Naive thymus-derived CD8-positive, alpha-beta T cell (primary cell): ENCODE results near the gene CAMTA1. TPM values are rescaled to one million over a fixed set of nuclear protein-coding genes. Genes with fewer than 3 reads are reported as not detected.
A peak's percentile ranks its signal among the peaks of the same experiment; 100 is the strongest.

ENCODE experiments used
- ATAC-seq, 2 donors: fragments of 150-1000 bp; cut with Tn5 transposase in 1 of 2; sonication (Bioruptor Pico), chemical (Tn5 transposase) in 1 of 2; 1 replicate in 1 of 2; 2 replicates in 1 of 2; pipeline ENCODE4 v1.10.0; 2021; ENCODE audit warnings: mild to moderate bottlenecking in 2 of 2, moderate library complexity in 2 of 2
- POLR2A ChIA-PET: fragments of 350-600 bp; sonication (Branson Sonifier 250); formaldehyde crosslinking; loops from one replicate; lab custom pipeline; 2021; ENCODE audit warnings: antibody characterized with exemption; lab: Charles Lee
- DNase-seq, 10 donors: peaks; one replicate each; pipeline versions ENCODE4 v3.0.0 to v3.0.0-alpha.2; 2020 to 2022
- H3K27ac Mint-ChIP-seq, 10 donors: one replicate each; pipeline ENCODE4 v1.8.0; 2020 to 2022; ENCODE audit warnings: mild to moderate bottlenecking in 10 of 10, mixed read lengths in 10 of 10, moderate library complexity in 4 of 10, inconsistent platforms in 1 of 10
- H3K27me3 Mint-ChIP-seq, 5 donors: one replicate each; pipeline ENCODE4 v1.8.0; 2021 to 2022; ENCODE audit warnings: mixed read lengths in 5 of 5
- H3K36me3 Mint-ChIP-seq, 3 donors: one replicate each; pipeline ENCODE4 v1.8.0; 2020 to 2022; ENCODE audit warnings: mixed read lengths in 3 of 3, mild to moderate bottlenecking in 2 of 3, inconsistent platforms in 1 of 3
- H3K4me1 Mint-ChIP-seq, 4 donors: one replicate each; pipeline ENCODE4 v1.8.0; 2021 to 2022; ENCODE audit warnings: mixed read lengths in 4 of 4
- H3K4me3 Mint-ChIP-seq, 10 donors: one replicate each; pipeline ENCODE4 v1.8.0; 2020 to 2022; ENCODE audit warnings: mild to moderate bottlenecking in 10 of 10, mixed read lengths in 10 of 10, moderate library complexity in 6 of 10, inconsistent platforms in 1 of 10
- H3K9me3 Mint-ChIP-seq, 9 donors: one replicate each; pipeline ENCODE4 v1.8.0; 2020 to 2022; ENCODE audit warnings: mixed read lengths in 9 of 9, mild to moderate bottlenecking in 3 of 9, inconsistent platforms in 1 of 9, moderate library complexity in 1 of 9
- polyA plus RNA-seq, 3 donors: library from polyadenylated mRNA; unstranded; fragments of 300-500 nt; fragmentation: Illumina TruSeq; gene quantifications; one replicate each; pipeline ENCODE4 v1.2.3, GENCODE V29; 2021
- total RNA-seq, 8 experiments: library from RNA in 2 of 8; stranded (reverse) in 2 of 8; gene quantifications; one replicate each; pipeline ENCODE4 v1.2.3 and lab custom pipeline; 2021 to 2026

Gene CAMTA1
- total and polyA plus RNA-seq, 5 experiments from 2014 or later = 32.6 to 78.3 (median 47.3) TPM

DNA sequence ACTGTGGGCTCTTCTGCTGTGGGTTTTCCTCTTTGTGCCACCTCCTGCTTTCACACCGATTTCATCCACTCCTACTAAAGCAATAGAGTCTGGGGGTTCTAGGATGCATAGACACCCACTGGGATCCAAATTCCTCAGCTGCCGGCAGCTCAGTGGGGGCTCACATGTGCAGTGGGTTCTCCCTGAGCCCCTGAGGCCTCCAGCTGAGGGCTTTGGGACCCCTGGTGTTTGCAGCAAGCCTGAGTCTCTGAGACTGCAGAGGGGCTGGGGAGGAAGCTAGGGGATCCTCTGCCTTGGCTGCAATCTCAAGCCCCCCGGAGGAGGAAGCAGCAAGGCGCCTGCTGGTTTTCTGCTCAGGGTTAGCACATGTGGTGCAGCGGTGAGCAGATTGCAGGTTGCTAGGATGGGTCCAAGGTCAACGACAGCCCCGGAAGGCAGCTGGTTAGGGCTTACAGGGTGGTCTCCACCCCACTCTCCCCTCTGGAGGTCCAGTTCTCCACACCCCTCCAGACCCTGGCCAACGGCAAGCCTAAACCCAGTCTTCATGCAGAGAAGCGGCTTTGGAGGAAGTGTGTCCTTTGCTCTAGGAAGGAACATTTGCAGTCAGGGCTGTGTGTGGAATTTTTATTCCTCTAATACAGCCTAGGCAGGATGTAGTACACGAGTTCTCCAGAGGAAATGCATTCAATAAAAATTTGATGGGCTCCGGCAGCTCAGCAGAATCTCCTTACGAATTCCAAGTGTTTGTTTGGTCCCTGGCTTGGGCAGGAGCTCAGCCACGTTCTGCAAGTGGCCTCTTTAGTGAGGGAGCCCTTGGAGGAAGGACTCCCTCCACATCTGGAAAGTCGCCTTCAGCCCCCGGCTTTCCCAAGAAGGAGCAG, 716.7 kb downstream of the CAMTA1 start:
- Mint-ChIP-seq H3K9me3 (no peaks in the 10 kb centered on the region), H3K4me1 (no peaks in the 10 kb centered on the region), H3K27me3 (no peaks in the 10 kb centered on the region), H3K4me3 (no peak overlapping the region), H3K27ac (peak overlapping the region in 1 of 10 donors; percentile 31), H3K36me3 (no peaks in the 10 kb centered on the region)
- POLR2A ChIA-PET = no interaction called here
- ATAC-seq (no peak), DNase-seq (no peak)

DNA sequence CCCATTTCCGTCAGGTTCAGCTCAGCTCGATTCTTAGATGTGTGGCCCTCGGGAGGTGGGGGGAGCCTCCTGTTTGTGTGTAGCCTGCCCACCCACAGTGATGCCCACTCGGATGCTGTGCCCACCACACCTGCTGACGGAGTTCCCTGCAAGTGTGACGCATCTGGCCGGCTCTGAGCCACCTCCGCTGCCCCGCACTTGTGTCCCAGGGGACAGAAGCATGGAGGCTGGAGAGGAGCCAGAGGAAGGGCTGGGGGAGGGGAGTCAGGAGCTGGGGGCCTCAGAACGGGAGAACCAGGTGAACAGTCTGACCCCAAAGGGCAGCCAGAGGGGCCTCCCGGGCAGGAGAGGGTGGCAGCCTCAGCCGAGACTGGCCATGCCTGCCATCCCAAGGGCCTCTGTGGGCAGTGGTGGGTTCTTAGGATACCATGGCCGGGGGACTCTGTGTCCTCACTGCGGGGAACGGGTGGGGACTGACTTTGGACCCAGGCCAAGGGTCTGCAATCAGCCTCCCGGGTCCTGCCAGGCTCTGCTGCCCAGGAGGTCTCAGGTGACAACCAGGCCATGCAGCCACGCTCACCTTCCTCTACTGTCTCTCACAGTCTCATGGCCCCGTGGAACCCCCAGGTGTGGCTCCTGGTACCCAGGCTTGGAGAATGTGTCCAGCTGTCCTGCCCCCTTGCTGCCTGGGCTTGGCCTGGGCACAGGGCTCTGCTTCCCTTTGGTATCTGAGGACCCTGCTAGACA, 718.6 kb downstream of the CAMTA1 start:
- no peak for DNase-seq
- POLR2A ChIA-PET = no interaction called here

DNA sequence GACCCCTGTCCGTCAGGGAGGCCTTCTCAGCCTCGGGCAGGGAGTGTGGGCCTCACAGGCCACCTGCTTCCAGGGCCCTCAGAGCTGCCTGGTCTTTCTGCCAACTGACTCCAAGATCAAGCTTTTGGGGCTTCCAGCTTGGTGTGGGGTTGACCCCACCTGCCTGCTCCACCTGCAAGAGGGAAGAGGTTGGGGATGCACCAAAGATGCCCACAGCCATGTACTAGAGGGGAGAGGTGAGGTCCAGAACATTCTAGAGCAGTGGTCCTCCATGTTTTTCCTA, 719.1 kb downstream of the CAMTA1 start:
- Mint-ChIP-seq H3K9me3 (no peaks in the 10 kb centered on the region), H3K27ac (no peak overlapping the region), H3K27me3 (peaks cover 0 to 2% (median 0%) of the 10 kb centered on the region in 5 donors), H3K36me3 (no peaks in the 10 kb centered on the region), H3K4me1 (no peaks in the 10 kb centered on the region), H3K4me3 (no peak overlapping the region)
- DNase-seq (no peak), ATAC-seq (no peak)
- POLR2A ChIA-PET = no interaction called here

More for the DNA sequence above, 718.6 kb downstream of the CAMTA1 start:
- H3K27me3 Mint-ChIP-seq = peaks cover 0 to 2% (median 0%) of the 10 kb centered on the region in 5 donors
- H3K27ac Mint-ChIP-seq = no peak overlapping the region
- no peak for ATAC-seq
- H3K4me3 Mint-ChIP-seq = no peak overlapping the region
- no peaks in the 10 kb centered on the region for H3K36me3 Mint-ChIP-seq
- H3K4me1 Mint-ChIP-seq = no peaks in the 10 kb centered on the region
- H3K9me3 Mint-ChIP-seq = no peaks in the 10 kb centered on the region

DNA sequence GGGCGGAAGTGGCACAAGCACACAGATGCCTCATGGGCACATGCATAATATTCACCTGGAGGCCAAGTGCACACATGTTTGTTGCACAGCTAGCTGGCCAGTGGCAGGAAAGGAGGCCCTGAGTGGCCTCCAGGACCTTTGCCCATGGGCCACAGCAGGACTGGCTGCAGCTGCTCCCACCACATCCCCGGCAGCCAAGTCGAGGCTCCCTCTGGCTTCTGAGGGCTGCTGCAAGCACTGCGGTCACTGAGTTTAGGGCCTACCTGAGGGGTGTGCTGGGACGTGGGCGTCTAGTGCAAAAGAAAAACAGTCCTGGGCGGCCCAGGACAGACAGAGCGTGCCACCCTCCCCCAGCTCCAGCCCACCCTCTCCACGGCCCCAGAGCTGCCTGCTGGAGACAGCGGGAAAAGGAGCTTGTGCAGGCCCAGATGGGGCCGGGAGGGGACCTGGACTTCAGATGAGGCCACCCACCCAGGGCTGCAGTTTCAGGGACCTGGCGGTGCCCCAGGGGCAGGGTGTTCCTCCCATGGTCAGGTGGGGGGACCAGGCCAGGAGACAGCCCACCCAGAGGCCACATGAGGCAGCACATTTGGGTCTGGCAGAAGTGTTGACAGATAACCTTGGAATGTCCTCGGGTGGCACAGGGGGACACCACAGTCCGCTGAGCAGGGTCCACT, 720.0 kb downstream of the CAMTA1 start:
- POLR2A ChIA-PET = no interaction called here
- Mint-ChIP-seq H3K4me1 (no peaks in the 10 kb centered on the region), H3K27me3 (peaks cover 0 to 2% (median 0%) of the 10 kb centered on the region in 5 donors), H3K9me3 (no peaks in the 10 kb centered on the region), H3K4me3 (no peak overlapping the region), H3K36me3 (no peaks in the 10 kb centered on the region), H3K27ac (no peak overlapping the region)
- DNase-seq (no peak), ATAC-seq (no peak)

DNA sequence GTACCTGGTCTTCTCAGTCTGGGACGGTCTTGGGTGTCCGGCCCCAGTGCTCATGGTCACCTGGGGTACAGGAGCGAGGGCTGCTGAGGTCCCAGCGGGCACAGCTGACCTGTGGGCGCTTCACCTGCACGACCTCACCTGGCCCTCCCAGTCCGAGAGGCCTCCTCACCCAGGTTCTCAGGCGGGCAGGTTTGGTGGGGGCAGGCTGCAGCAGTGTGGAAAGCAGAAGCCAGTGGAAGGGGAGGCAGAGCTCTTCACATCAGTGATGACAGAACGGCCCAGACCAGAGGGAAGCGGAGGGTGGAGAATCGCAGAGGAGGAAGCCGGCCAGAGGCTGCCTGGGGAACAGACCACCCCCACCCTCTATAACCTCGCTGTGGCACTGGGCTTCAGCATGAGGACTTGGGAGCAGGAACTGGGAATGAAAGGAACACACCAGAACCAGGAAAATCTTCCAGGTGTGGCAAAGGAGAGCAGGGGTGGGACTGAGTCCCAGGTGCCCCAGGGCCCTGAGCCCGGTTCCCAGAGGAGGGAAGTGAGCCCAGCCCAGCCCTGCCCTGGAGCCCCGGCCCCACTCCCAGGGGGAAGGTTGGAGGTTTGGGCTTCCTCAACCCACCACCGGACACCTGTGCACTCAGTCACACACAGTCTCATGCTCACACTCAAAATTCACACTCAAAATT, 720.7 kb downstream of the CAMTA1 start:
- no peak for DNase-seq
- Mint-ChIP-seq H3K36me3 (no peaks in the 10 kb centered on the region), H3K27ac (no peak overlapping the region), H3K27me3 (peaks cover 0 to 5% (median 0%) of the 10 kb centered on the region in 5 donors), H3K9me3 (no peaks in the 10 kb centered on the region), H3K4me3 (no peak overlapping the region), H3K4me1 (no peaks in the 10 kb centered on the region)
- POLR2A ChIA-PET = no interaction called here
- ATAC-seq = no peak

DNA sequence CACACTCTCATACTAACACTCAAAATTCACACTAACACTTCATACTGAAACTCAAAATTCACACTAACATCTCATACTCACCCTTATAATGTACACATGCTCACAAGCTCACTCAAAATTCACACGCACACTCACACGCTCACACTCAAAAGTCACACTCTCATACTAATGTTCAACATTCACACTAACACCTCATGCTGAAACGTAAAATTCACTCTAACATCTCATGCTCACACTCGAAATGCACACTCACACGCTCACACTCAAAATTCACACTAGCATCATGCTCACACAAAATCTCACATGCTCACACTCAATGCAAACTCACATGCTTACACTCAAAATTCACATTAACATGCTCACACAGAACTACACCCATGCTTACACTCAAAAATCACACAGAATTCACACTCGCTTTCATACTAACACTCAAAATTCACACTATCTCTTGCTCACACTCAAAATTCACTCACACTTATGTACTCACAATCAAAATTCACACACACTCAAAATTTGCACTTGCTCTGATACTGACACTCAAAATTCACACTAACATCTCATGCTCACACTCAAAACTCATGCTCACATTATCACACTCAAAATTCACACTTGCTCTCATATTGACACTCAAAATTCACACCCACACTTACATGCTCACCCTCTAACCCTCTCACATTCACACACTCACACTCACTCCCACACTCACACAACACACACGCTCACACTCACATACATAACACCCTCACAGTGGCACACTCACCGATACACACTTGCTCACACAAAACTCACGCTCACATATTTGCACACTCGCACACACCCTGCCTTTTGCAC, 721.4 kb downstream of the CAMTA1 start:
- H3K4me3 Mint-ChIP-seq = no peak overlapping the region
- H3K9me3 Mint-ChIP-seq = no peaks in the 10 kb centered on the region
- no peak overlapping the region for H3K27ac Mint-ChIP-seq
- H3K27me3 Mint-ChIP-seq = peaks cover 0 to 6% (median 0%) of the 10 kb centered on the region in 5 donors
- DNase-seq = no peak
- POLR2A ChIA-PET = no interaction called here
- no peaks in the 10 kb centered on the region for H3K4me1 Mint-ChIP-seq
- no peaks in the 10 kb centered on the region for H3K36me3 Mint-ChIP-seq
- ATAC-seq = no peak

DNA sequence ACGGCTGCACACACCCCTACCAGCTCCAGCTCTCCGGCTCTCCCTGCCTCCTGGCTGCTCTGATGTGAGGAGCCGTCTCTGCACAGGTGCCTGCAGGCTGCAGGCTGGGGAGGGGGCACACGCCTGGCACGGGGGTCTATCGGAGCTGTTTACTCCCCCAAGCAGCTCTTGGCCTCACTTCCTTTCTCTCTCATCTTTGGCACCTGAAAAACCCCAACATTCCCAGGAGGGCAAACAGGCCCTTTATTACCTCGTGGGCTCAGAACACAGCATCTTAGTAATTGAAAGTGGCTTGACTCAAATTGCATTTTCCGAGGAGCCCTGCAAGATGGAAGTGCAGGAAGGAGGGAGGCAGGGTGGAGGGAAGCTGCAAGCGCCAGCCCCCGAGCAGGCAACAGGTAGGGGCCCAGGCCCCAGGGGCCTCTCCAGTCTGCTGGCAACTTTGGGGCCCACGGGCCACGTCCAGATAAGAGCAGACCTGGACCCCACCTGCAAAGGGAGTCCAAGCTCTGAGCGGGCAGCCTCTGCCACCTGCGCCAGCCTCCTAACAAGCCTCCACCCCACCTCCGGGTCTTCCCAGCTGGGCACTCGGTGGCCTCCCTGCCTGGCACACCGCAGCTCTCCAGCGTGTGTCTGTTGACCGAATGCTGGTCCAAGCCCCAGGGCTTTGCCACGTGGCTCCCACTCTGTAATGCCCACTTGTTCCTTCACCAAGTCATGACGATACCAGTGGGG, 722.2 kb downstream of the CAMTA1 start:
- no peak overlapping the region for H3K4me3 Mint-ChIP-seq

DNA sequence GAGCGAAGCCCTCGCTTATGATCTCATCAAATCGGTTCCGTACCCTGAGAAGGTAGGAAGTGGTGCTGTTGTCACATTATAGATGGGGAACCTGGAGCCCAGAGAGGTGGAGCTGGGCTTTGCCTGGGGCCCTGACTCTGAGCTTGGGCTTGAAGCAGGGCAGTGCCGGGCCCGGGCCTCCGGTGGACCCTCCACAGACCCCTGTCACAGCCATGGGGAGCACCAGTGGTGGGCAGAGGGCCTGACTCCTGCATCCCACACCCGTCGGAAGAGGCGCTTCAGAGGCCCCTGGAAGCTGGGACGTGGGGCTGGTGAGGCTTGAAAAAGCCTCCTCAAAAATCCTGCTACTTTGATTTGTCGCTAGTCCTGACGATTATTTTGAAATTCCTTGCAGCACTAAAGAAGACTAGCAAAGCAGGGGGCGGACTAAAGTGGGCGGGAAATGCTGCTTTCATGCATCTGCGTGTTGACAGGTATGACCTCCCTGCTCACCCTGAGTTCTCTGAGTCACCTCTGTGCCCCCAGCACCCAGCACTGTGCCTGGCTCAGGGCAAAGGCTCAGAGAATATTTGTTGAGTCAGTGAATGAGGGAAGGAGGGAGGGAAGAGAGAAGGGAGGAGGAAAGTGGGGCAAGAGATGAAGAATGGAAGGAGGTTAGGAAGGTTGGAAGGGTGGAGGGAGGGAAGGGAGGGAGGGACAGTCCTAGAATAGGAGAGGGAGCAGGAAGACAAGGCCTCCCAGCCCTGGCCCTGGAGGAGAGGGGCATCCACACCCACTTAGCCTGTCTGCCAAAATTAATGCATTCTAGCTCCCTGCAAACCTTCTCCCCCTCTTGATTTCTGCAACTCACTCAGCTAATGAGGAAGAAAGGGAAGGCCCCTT, 723.0 kb downstream of the CAMTA1 start:
- no peak for DNase-seq
- no peak overlapping the region for H3K27ac Mint-ChIP-seq
- H3K9me3 Mint-ChIP-seq = no peaks in the 10 kb centered on the region
- POLR2A ChIA-PET = no interaction called here
- no peak for ATAC-seq
- H3K36me3 Mint-ChIP-seq = no peaks in the 10 kb centered on the region
- H3K4me3 Mint-ChIP-seq = no peak overlapping the region
- H3K4me1 Mint-ChIP-seq = no peaks in the 10 kb centered on the region
- H3K27me3 Mint-ChIP-seq = peaks cover 1 to 14% (median 13%) of the 10 kb centered on the region in 5 donors

More for the DNA sequence above, 722.2 kb downstream of the CAMTA1 start:
- Mint-ChIP-seq H3K9me3 (no peaks in the 10 kb centered on the region), H3K27me3 (peaks cover 0 to 10% (median 7%) of the 10 kb centered on the region in 5 donors), H3K4me1 (no peaks in the 10 kb centered on the region), H3K36me3 (no peaks in the 10 kb centered on the region), H3K27ac (no peak overlapping the region)
- ATAC-seq (no peak), DNase-seq (no peak)
- POLR2A ChIA-PET = no interaction called here

DNA sequence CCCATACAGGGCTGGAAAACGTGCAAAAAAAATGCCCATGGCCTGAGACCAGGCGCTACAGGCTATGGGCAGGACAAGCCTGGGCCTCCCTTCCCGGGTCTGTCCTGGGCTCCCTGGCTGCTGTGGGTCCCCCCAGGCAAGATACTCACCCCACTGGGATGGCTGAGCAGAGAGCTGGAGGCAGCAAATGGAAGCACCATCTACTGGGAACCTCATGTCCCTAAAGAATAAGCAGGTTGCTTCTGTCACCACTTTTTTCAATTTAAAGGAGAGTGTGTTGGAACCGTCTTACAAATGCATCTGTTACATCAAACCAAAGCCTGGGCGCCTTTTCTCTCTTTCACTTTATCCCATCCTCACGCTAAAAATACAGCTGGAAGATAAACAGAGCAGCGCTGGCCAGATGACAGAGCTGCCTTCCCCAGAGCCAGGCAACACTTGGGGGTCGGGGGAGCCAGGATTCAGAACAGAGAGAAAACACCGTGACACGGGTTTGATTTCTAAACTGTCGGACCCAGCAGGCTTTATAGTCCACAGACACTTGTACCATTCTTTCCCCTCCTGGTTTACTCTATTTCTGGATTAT, 723.8 kb downstream of the CAMTA1 start:
- Mint-ChIP-seq H3K36me3 (no peaks in the 10 kb centered on the region), H3K27ac (no peak overlapping the region), H3K9me3 (no peaks in the 10 kb centered on the region), H3K4me1 (no peaks in the 10 kb centered on the region), H3K4me3 (no peak overlapping the region), H3K27me3 (peaks cover 1 to 19% (median 13%) of the 10 kb centered on the region in 5 donors)
- DNase-seq = no peak
- POLR2A ChIA-PET = no interaction called here
- no peak for ATAC-seq

DNA sequence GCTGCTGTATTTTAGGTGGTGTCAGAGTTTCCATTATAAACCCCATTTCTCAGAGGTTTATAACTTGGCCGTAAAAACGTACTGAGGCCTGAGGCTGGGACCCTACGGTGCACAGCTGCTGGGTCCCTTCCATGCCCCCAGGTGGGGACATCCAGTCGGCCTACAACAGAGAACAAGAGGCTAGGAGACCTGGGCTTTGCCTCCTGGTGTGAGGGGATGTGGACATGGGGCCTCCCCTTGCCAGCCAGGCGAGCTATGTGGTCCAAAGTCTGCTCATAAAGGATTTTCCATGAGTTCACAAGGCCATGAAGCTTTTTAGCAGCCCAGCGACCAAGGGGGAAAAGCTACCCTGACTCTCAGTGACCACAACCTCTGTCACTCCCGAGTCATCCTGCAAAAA, 724.3 kb downstream of the CAMTA1 start:
- ATAC-seq (no peak), DNase-seq (no peak)
- Mint-ChIP-seq H3K36me3 (no peaks in the 10 kb centered on the region), H3K4me3 (no peak overlapping the region), H3K9me3 (no peaks in the 10 kb centered on the region), H3K27me3 (peaks cover 1 to 23% (median 13%) of the 10 kb centered on the region in 5 donors), H3K27ac (no peak overlapping the region), H3K4me1 (no peaks in the 10 kb centered on the region)
- POLR2A ChIA-PET = no interaction called here
